Astrocyte (in vitro differentiated cells and primary cell): ENCODE results near the gene CAMK1D. TPM values are rescaled to one million over a fixed set of nuclear protein-coding genes. Genes with fewer than 3 reads are reported as not detected.
"Not testable (repeated sequence)": the region's sequence is repeated elsewhere in the genome, so short reads cannot be mapped to it uniquely, and the experiment has no call there.

Experiments
- DNase-seq: peaks from one replicate; pipeline ENCODE4 v3.0.0-alpha.2; 2010; ENCODE audit warnings: low read depth
- FAIRE-seq: peaks from 2 replicates; lab custom pipeline; 2011; peaks lifted over from hg19 to GRCh38; lab: Jason Lieb, UNC
- H2AFZ ChIP-seq: 2 replicates; pipeline ENCODE4 v1.6.0; 2012; ENCODE audit warnings: low read depth, low read length, inconsistent platforms
- H3K27ac ChIP-seq: 2 replicates; pipeline ENCODE4 v1.5.1; 2011; ENCODE audit warnings: low read depth, low read length, inconsistent platforms
- H3K27me3 ChIP-seq: 2 replicates; pipeline ENCODE4 v1.6.0; 2011; ENCODE audit warnings: low read length, inconsistent platforms; ENCODE audit not compliant: insufficient read depth
- H3K36me3 ChIP-seq: 2 replicates; pipeline ENCODE4 v1.5.1; 2011; ENCODE audit warnings: low read length, inconsistent platforms; ENCODE audit not compliant: insufficient read depth
- H3K4me1 ChIP-seq: 2 replicates; pipeline ENCODE4 v1.5.1; 2011; ENCODE audit warnings: low read length, inconsistent platforms; ENCODE audit not compliant: insufficient read depth
- H3K4me2 ChIP-seq: 2 replicates; pipeline ENCODE4 v1.6.0; 2012; ENCODE audit warnings: low read length, inconsistent platforms
- H3K4me3 ChIP-seq: 2 replicates; pipeline ENCODE4 v1.5.1; 2011; ENCODE audit warnings: low read depth, mild to moderate bottlenecking, low read length, inconsistent platforms; ENCODE audit not compliant: insufficient read depth
- H3K79me2 ChIP-seq: 2 replicates; pipeline ENCODE4 v1.6.0; 2012; ENCODE audit warnings: mild to moderate bottlenecking, low read length, inconsistent platforms; ENCODE audit not compliant: insufficient read depth
- H3K9ac ChIP-seq: 2 replicates; pipeline ENCODE4 v1.6.0; 2012; ENCODE audit warnings: mild to moderate bottlenecking, low read length, inconsistent platforms
- H3K9me3 ChIP-seq: 2 replicates; pipeline ENCODE4 v1.5.1; 2012; ENCODE audit warnings: low read depth, mild to moderate bottlenecking, low read length, inconsistent platforms; ENCODE audit not compliant: insufficient read depth
- H4K20me1 ChIP-seq: 2 replicates; pipeline ENCODE4 v1.6.0; 2012; ENCODE audit warnings: low read length, inconsistent platforms; ENCODE audit not compliant: insufficient read depth
- H3K27ac Mint-ChIP-seq: one replicate; pipeline ENCODE4 v1.8.0; 2021; ENCODE audit warnings: mild to moderate bottlenecking, mixed read lengths; ENCODE audit not compliant: unreplicated experiment
- H3K27me3 Mint-ChIP-seq: one replicate; pipeline ENCODE4 v1.8.0; 2021; ENCODE audit warnings: low read depth, mixed read lengths; ENCODE audit not compliant: unreplicated experiment
- H3K36me3 Mint-ChIP-seq: one replicate; pipeline ENCODE4 v1.8.0; 2021; ENCODE audit warnings: low read depth, mixed read lengths; ENCODE audit not compliant: unreplicated experiment
- H3K4me1 Mint-ChIP-seq: one replicate; pipeline ENCODE4 v1.8.0; 2021; ENCODE audit warnings: low read depth, mixed read lengths; ENCODE audit not compliant: unreplicated experiment
- H3K4me3 Mint-ChIP-seq: one replicate; pipeline ENCODE4 v1.8.0; 2021; ENCODE audit warnings: mild to moderate bottlenecking, moderate library complexity, mixed read lengths; ENCODE audit not compliant: unreplicated experiment
- H3K9me3 Mint-ChIP-seq: one replicate; pipeline ENCODE4 v1.8.0; 2021; ENCODE audit warnings: mild to moderate bottlenecking, mixed read lengths; ENCODE audit not compliant: unreplicated experiment
- EZH2 ChIP-seq: IDR thresholded peaks from 2 replicates; pipeline ENCODE4 v1.6.1; 2012; ENCODE audit warnings: mild to moderate bottlenecking, low read length, inconsistent platforms; ENCODE audit not compliant: insufficient read depth
- total RNA-seq: library from RNA; stranded (reverse); gene quantifications from 2 replicates; pipeline ENCODE4 v1.2.1, GENCODE V29; 2021
- TF ChIP-seq, protein P1 (sequence below): IDR thresholded peaks from 2 replicates; pipeline ENCODE4 v1.5.1; 2011; ENCODE audit warnings: low read depth, mild to moderate bottlenecking, inconsistent platforms, low read length, moderate library complexity; ENCODE audit not compliant: insufficient read depth

The CAMK1D gene
- total RNA-seq, 1 donor from 2014 or later = 23.6 TPM

DNA sequence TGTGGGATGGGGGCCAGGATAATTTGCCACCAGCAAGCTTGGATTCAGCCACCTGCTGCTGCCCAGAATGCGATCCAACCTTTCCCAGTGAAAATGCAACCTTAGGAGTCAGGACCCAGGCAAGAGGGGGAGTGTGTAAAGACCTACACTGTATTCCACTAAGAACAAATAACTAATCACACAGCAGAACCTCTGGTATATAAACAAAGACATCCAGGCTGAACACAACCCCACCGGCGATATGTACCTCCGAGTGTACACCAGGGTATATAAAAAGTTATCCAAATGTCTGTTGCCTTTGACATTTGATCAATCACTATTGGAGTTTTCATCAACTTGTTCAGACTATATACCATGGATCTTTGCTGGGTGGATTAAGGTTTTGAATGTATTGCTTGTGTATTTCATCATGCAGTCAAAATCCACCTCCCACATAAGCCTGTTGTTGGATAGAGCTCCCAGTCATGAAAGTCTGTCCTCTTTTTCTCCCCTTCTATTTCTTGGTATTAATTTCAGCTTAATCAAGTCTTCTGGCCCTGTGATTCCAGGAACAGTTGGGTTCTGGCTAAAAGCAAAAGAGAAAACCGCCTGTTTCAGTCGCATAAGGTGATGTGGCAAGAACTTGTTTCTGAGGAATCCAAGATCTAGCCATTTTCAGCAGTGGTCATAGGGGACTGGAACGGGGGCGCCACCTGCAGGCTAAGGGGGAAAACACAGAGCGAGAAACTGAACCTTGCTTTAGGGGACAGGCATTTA, 361.4 kb downstream of the CAMK1D start:
- Histone ChIP-seq H3K36me3 (no peaks in the 10 kb centered on the region), H3K27me3 (no peaks in the 10 kb centered on the region), H4K20me1 (no peaks in the 10 kb centered on the region), H3K4me2 (peak overlapping the region; percentile 12), H3K27ac (peak overlapping the region; percentile 24), H3K4me3 (no peak overlapping the region), H3K79me2 (no peaks in the 10 kb centered on the region), H3K9me3 (no peaks in the 10 kb centered on the region), H3K9ac (peak overlapping the region; percentile 35), H3K4me1 (peaks cover 52% of the 10 kb centered on the region), H2AFZ (no peak overlapping the region)
- Mint-ChIP-seq H3K4me1 (peaks cover 59% of the 10 kb centered on the region), H3K9me3 (no peaks in the 10 kb centered on the region), H3K27me3 (no peaks in the 10 kb centered on the region), H3K4me3 (peak overlapping the region; percentile 55), H3K27ac (peak overlapping the region; percentile 99), H3K36me3 (no peaks in the 10 kb centered on the region)
- FAIRE-seq (peak; percentile 69), DNase-seq (peak; percentile 56)
- TF ChIP-seq, protein P1, sequence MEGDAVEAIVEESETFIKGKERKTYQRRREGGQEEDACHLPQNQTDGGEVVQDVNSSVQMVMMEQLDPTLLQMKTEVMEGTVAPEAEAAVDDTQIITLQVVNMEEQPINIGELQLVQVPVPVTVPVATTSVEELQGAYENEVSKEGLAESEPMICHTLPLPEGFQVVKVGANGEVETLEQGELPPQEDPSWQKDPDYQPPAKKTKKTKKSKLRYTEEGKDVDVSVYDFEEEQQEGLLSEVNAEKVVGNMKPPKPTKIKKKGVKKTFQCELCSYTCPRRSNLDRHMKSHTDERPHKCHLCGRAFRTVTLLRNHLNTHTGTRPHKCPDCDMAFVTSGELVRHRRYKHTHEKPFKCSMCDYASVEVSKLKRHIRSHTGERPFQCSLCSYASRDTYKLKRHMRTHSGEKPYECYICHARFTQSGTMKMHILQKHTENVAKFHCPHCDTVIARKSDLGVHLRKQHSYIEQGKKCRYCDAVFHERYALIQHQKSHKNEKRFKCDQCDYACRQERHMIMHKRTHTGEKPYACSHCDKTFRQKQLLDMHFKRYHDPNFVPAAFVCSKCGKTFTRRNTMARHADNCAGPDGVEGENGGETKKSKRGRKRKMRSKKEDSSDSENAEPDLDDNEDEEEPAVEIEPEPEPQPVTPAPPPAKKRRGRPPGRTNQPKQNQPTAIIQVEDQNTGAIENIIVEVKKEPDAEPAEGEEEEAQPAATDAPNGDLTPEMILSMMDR = peak; percentile 97
- TF ChIP-seq EZH2 = no peak

DNA sequence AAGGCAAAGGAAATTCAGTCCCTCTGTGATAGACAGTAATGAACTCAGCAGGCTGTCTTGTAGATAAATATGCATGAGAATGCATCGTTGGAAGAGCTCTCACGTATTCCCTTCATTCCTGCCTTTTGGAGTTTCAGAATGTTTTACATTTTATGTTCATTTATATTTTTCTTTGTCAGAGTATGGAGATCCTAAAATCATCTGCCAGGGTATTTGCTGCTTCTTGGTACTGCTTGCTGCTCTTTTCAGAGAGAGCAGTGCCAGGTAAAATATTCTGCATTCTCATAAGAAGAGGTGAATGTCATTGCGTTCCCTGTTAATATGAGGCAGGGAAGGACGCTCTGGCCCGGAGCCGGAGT, 362.0 kb downstream of the CAMK1D start:
- Histone ChIP-seq H4K20me1 (no peaks in the 10 kb centered on the region), H3K9ac (no peak overlapping the region), H3K79me2 (no peaks in the 10 kb centered on the region), H3K4me1 (peaks cover 47% of the 10 kb centered on the region), H3K4me2 (no peak overlapping the region), H3K36me3 (no peaks in the 10 kb centered on the region), H2AFZ (no peak overlapping the region), H3K9me3 (no peaks in the 10 kb centered on the region), H3K27me3 (no peaks in the 10 kb centered on the region), H3K4me3 (no peak overlapping the region), H3K27ac (no peak overlapping the region)
- no peak for DNase-seq
- Mint-ChIP-seq H3K9me3 (no peaks in the 10 kb centered on the region), H3K4me1 (peaks cover 54% of the 10 kb centered on the region), H3K4me3 (peak overlapping the region; percentile 55), H3K27me3 (no peaks in the 10 kb centered on the region), H3K27ac (peak overlapping the region; percentile 99), H3K36me3 (no peaks in the 10 kb centered on the region)
- TF ChIP-seq EZH2 = no peak
- TF ChIP-seq, protein P1 = no peak
- FAIRE-seq = no peak

DNA sequence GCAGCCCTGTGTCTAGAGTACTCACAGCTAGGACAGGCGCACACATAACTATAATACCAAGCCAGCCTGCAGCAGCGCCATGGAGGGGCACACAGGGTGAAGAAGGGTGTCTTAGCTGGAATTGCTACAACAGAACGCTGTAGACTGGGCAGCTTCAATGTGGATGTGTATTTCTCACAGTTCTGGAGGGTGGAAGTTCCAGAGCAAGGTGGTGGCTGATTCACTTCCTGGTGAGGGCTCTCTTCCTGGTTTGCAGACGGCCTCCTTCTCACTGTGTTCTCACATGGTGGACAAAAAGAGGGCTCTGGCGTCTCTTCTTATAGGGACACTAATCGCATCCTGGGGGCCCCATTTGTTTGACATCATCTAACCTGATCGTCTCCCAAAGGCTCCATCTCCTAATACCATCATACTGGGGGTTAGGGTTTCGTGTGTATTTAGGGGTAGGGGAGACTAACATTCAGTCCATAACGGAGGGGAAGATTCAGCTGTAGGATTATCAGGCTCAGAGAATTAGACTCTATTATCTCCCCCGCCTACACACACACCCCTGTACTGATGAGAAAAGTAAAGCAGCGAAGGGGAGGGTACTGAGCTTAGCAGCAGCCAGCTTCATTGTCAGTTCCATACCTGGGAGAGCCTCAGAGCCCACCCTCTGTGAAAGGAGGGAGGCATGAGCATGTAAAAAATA, 363.1 kb downstream of the CAMK1D start:
- Histone ChIP-seq H3K79me2 (no peaks in the 10 kb centered on the region), H3K4me2 (no peak overlapping the region), H3K9ac (no peak overlapping the region), H3K4me1 (peaks cover 35% of the 10 kb centered on the region), H3K27ac (no peak overlapping the region), H3K36me3 (no peaks in the 10 kb centered on the region), H3K4me3 (no peak overlapping the region), H3K9me3 (no peaks in the 10 kb centered on the region), H3K27me3 (no peaks in the 10 kb centered on the region), H4K20me1 (no peaks in the 10 kb centered on the region), H2AFZ (no peak overlapping the region)
- FAIRE-seq (no peak), DNase-seq (no peak)
- no peaks in the 10 kb centered on the region for H3K27me3 Mint-ChIP-seq
- no peaks in the 10 kb centered on the region for H3K36me3 Mint-ChIP-seq
- no peak overlapping the region for H3K4me3 Mint-ChIP-seq
- H3K9me3 Mint-ChIP-seq = no peaks in the 10 kb centered on the region
- peaks cover 44% of the 10 kb centered on the region for H3K4me1 Mint-ChIP-seq
- H3K27ac Mint-ChIP-seq = peak overlapping the region; percentile 4
- TF ChIP-seq, protein P1 = no peak
- no peak for TF ChIP-seq EZH2

DNA sequence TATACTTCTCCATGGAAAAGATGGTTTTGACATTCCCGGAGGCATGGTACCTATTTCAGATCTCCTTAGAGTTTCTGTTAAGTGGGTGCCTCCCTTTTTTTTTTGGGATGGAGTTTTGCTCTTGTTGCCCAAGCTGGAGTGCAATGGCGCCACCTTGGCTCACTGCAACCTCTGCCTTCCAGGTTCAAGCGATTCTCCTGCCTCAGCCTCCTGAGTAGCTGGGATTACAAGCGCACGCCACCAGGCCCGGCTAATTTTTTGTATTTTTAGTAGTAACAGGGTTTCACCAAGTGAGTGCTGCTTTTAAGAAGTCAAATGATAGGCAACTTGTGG, 363.6 kb downstream of the CAMK1D start:
- not testable (repeated sequence) for H3K36me3 ChIP-seq, H3K9me3 Mint-ChIP-seq, H3K4me2 ChIP-seq, H3K4me3 Mint-ChIP-seq, H3K9me3 ChIP-seq, H3K79me2 ChIP-seq, DNase-seq, H3K27me3 ChIP-seq, H3K27me3 Mint-ChIP-seq, H3K27ac Mint-ChIP-seq, H2AFZ ChIP-seq, H3K4me3 ChIP-seq, H3K36me3 Mint-ChIP-seq, FAIRE-seq, H3K27ac ChIP-seq, H3K9ac ChIP-seq, H4K20me1 ChIP-seq
- peaks cover 31% of the 10 kb centered on the region for H3K4me1 ChIP-seq
- peaks cover 39% of the 10 kb centered on the region for H3K4me1 Mint-ChIP-seq
